Activated CD8-positive, alpha-beta memory T cell treated with anti-CD3 and anti-CD28 coated beads, Interleukin-2, amount 50 U/mL, for 24 hours (primary cell): ENCODE results near the gene FAM222B.

Experiments used
- DNase-seq: peaks from one replicate; pipeline ENCODE4 v3.0.0-alpha.2; 2020; ENCODE audit errors: extremely low read depth

FAM222B gene

GRCh38 chr17:28774206-28774605, 68.4 kb downstream of the FAM222B start:
- DNase-seq = no peak

DNA sequence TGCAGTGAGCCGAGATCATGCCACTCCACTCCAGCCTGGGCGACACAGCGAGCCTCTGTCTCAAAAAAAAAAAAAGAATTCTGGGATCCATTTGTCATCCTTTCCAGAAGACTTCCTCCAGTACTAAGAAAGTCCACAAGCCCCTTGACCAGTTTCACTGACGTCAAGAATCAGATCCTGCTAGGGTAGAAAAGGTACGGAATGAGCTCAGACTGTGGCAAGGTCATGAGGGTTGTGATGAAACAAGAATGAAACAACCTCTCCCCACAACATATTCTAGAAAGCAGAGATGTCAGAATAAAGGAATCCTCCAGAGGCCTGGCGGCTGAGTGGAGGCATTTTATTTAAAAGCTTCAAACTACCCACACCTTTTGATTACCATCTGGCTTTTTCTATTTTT, 68.9 kb downstream of the FAM222B start:
- no peak for DNase-seq

DNA sequence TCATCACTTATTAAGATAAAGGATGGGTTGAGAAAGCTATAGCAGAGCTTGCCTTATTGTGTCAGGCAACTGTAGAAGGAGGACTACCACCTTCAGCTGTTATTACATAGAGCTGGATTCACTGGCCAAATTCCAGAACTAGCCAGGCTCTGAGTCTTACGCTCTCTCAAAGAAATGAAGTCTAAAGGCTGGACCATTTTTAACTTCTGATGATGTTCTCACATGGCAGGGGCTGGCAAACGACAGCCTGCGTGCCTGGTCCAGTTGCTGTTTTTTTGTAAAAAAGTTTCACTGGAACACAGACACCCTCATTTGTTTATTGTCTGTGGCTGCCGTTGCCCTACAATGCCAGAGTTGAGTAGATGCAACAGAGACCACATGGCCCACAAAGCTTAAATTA, 77.6 kb downstream of the FAM222B start:
- DNase-seq = no peak

DNA sequence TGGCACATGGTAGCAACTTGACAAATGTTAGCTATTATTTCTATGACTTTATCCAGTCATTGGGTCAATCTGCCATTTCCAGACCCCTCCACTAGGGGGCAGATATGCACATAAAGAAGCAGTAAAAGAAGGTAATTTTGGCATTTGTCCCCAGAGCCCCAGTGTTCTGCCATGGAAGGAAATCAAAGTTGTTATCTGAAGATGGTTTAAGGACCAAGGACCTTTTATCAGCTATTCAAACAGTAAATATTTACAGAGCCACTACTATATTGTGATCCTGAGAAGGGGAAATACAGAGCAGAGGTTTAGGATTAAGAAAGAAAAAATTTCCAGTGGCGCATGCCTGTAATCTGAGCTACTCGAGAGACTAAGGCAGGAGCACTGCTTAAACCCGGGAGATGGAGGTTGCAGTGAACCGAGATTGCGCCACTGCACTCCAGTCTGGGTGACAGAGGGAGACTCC, 78.8 kb downstream of the FAM222B start:
- peak; percentile 68 for DNase-seq

DNA sequence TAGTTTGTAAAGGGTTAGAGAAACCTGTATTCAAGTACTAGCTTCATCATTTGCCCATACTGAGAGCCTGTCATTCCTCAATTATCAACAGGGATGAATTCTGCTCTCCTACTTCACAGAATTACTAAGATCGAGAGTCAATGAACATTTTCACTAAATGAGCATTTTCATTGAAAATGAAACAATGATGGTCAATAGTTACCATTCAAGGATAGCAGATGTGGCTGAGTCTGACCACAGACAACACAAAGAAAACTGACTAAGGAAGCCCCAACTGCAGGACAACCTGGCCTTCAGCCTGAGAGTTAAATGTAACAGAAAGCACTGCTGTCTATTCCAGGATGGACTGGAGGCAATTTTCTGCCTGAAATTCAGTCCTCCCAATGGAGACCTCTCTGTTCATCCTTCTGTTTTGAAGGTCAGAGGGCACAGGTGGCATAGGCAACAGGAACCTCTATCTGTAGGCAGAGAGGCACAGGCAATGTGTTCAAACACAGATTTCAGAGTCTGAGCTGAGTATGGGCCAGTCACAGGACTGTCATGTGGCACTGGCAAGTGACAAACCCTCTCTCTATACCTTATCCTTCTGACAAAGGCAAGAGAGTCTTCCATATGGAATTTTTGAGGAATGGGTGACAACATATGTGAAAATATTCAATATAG, 79.3 kb downstream of the FAM222B start:
- no peak for DNase-seq

GRCh38 chr17:28760601-28761562, 81.7 kb downstream of the FAM222B start:
- no peak for DNase-seq

GRCh38 chr17:28759256-28759865, 83.2 kb downstream of the FAM222B start:
- DNase-seq = no peak

DNA sequence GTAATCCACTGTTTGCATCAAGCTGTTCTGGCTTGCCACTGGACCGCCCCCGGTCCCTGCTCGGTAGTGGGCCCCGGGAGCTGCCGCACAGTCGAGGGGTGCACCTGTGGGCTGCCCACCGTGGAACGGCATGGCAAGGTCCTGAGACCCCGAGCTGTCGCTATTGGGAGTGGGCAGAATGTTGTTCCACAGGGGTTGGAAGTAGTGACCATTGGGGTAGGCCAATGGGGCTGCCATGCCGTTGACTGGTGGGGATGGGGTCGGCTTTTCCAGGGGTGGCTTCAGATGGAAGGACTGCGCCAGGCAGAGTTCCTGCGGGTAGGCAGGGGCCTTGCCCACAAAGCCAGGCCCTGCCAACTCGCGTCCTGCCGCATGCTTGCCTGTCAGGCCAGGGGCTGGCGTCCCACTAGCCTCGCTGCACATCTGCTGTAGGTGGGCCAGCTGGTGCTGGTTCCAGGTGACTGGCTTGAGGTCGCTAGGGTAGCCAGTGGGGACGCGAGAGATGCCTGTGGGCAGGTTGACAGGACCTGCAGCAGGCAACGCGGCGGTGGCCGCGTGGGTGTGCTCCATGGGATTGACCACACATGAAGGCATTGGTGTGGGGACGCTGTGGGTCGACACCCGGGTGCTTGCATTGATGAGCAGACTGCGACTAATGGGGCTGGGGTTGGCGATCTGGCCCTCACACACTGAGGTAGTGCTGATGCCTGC, 84.0 kb downstream of the FAM222B start:
- no peak for DNase-seq

DNA sequence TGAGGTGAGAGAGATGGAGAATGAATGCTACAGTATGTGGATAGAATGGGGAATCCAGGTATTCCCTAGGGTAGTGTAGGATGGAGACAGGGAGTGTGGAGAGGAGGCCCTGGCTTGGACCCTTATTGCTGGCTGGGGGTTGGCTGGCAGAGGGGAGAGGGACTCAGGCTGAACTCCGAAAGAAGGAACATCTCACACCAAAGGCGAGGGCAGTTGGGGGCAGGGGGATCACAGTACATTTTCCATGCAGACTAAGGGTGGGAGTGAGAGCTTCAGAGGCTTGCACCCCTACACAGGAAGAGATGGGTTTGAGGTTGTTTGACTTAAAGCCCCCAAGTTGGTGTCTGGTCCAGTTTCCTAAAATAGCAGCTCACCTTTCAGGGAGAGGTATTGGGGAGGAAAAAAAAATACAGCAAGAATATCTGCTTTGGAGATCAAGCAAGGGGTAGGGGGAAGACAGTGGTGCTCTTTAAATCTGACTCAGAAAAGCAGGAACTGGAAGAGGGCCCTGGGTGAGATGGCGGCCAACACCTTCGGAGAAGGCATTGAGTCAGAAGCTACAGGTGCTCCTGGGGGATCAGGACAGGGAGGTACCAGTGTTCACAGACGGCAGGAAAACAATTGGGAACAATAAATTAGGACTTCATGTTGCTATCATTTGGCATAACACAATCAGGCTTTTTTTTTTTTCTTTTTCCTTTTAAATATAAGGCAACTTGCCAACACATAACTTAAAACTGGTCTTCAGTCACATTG, 86.4 kb downstream of the FAM222B start:
- no peak for DNase-seq

DNA sequence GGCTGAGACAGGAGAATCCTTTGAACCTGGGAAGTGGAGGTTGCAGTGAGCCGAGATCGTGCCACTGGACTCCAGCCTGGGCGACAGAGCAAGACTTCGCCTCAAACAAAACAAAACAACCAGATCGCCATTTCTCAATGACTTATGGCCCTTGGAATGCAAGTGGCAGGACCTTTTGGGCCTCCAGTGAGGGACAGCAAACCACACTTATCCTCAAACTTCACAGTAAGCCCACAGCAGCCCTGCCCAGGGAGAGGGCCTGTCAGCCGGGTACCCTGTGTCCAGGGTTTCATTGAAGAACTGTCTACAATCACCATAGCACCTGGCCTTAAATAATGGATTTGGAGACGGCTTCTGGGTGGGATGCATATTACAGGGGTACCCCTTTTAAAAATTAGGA, 87.1 kb downstream of the FAM222B start:
- no peak for DNase-seq

DNA sequence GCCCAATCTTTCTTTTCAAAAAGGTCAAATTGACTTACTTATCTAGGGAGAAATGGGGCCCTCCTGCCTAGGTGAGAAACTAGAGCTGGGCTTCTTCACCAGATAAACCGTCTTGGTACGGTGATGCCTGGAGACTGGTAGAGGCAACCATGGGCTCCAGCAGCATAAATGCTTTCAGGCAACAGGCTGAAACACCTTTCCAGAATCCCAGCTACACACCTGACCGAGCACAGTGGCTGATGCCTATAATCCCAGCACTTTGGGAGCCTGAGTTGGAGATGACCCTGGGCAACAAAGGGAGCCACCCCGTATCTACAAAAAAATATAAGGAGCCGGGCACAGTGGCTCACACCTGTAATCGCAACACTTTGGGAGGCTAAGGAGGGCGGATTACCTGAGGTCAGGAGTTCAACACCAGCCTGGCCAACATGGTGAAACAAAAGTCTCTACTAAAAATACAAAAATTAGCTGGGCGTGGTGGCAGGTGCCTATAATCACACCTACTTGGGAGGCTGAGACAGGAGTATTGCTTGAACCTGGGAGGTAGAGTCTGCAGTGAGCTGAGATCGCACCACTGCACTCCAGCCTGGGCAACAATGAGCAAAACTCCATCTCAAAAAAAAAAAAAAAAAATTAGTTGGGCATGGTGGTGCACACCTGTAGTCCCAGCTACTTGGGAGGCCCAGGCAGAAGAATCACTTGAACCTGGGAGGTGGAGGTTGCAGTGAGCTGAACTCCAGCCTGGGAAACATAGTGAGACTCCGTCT, 90.8 kb downstream of the FAM222B start:
- no peak for DNase-seq

GRCh38 chr17:28750178-28751047, 92.2 kb downstream of the FAM222B start:
- peak; percentile 75 for DNase-seq

DNA sequence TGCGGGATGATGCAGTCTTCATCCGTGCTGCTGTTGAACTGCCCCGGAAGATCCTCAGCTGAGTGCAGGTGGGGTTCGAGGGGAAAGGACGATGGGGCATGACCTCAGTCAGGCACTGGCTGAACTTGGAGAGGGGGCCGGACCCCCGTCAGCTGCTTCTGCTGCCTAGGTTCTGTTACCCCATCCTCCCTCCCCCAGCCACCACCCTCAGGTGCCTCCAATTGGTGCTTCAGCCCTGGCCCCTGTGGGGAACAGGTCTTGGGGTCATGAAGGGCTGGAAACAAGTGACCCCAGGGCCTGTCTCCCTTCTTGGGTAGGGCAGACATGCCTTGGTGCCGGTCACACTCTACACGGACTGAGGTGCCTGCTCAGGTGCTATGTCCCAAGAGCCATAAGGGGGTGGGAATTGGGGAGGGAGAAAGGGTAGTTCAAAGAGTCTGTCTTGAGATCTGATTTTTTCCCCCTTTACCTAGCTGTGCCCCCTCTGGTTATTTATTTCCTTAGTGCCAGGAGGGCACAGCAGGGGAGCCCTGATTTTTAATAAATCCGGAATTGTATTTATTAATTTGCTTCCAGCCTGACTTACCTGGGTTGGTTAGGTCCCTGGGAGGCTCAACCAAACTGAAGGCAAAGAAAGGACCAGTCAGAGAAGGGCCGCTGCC, 92.9 kb downstream of the FAM222B start:
- DNase-seq = no peak

DNA sequence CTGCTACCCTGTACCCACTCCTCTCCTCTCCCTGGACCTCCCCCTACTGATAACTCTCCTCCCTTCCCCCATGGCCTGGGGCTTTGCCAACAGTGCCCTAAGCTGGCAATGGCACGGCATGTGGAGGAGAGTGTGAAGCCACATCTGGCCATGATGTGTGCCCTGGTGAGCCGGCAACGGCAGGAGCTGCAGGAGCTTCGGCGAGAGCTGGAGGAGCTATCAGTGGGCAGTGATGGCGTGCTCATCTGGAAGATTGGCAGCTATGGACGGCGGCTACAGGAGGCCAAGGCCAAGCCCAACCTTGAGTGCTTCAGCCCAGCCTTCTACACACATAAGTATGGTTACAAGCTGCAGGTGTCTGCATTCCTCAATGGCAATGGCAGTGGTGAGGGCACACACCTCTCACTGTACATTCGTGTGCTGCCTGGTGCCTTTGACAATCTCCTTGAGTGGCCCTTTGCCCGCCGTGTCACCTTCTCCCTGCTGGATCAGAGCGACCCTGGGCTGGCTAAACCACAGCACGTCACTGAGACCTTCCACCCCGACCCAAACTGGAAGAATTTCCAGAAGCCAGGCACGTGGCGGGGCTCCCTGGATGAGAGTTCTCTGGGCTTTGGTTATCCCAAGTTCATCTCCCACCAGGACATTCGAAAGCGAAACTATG, 93.6 kb downstream of the FAM222B start:
- no peak for DNase-seq

DNA sequence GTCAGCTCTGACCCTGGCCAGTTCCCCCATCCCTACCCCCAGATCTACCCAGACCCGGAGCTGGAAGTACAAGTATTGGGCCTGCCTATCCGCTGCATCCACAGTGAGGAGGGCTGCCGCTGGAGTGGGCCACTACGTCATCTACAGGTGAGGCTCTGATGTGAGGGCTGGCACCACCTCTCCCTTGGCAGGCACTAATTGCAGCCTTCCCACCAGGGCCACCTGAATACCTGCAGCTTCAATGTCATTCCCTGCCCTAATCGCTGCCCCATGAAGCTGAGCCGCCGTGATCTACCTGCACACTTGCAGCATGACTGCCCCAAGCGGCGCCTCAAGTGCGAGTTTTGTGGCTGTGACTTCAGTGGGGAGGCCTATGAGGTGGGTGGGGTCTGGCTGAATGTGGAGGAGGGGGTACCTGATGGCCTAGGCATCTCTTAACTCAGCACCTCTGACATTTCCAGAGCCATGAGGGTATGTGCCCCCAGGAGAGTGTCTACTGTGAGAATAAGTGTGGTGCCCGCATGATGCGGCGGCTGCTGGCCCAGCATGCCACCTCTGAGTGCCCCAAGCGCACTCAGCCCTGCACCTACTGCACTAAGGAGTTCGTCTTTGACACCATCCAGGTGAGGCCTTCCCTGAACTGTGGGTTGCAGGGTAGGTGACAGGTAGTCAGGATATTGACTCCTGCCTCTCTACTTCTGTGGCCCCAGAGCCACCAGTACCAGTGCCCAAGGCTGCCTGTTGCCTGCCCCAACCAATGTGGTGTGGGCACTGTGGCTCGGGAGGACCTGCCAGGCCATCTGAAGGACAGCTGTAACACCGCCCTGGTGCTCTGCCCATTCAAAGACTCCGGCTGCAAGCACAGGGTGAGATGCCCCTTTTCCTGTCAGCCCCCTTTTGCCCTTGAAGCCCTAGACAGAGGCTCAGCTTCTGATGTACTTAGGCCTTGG, 94.5 kb downstream of the FAM222B start:
- DNase-seq = no peak

DNA sequence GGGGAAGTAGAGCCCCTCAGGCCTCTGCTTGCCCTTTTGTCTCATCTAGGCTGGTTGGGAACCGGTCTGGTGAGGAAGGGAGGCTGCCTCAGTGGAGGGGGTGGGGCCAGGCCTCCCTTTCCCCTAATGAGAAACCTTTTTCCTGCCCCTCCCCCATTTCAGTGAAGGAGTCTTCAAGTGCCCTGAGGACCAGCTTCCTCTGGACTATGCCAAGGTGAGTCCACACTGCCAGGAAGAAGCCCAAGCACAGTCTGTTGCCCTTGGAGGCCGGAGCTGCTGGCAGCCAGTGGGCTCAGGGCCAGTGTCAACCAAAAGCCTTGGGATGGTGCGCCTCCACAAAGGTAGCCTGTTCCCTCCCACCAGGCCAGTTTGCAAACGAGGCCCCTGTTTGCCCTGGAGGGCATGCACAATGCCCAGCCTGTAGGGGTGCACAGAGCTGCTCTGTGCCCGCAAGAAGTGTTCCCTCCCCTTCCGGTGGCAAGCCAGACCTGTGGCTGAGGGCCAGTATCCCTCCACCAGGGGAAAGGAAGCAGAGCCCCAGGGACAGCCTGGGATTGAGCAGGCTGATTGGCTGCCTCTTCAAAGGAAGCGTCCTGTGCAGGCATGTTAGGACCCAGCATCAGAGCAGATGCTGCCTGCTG, 95.4 kb downstream of the FAM222B start:
- no peak for DNase-seq

DNA sequence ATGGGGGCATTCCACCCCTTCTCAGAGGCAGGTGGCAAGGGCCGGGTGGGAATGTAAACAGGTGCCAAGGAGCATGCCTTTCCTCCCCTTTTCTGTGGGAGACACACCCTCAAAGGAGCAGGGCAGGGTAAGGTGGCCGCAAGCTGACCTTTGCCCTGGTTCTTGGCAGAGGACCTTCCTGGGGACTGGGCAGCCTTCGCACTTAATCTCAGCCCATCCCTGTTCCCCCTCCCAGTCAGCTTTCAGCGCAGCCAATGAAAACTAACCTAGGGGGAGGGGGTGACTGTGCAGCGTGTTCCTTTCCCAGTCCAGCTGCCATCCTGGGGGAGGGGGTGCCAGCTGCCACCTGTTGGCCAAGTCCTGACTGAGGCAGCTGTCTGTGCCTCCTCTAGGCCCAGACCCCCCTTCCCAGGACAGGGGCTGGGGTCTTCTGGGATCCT, 96.0 kb downstream of the FAM222B start:
- DNase-seq = no peak
